ENCODE measurements around the gene TCHHL1. TPM values are rescaled to one million over a fixed set of nuclear protein-coding genes. Genes with fewer than 3 reads are reported as not detected.

Gene TCHHL1
- total RNA-seq = not detected in 2 replicates

GRCh38 chr1:152089014-152089674, at the start of gene TCHHL1:
TSS of gene TCHHL1 (minus strand) at chr1:152089064. CDS start at chr1:152088143, 921 bp downstream.

DNA sequence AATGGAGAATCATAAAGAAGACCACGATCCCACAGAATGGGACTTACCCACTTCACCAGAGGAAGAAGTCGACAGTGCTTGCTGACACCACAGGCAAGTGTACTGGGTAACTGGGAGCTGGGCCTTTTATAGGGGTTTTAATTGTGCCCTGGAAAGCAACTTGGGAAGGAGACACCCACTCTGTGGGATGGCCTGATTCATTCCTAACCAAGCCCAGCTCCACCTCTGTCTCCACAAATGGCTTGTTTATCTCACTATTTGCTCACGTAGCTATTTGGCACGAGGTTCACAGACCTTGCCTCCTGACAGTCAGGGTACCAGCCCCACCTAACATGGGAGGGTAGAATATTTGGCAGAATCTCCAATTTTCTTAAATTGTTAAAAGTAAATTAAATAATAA, 26.5 kb upstream of the TCHHL1 start, which contains the start of gene TCHH:
Gene TCHH, minus strand, starts transcription at position 101 of the 400 bp plus-strand sequence. CDS start 1,364 bp downstream, outside the sequence.

DNA sequence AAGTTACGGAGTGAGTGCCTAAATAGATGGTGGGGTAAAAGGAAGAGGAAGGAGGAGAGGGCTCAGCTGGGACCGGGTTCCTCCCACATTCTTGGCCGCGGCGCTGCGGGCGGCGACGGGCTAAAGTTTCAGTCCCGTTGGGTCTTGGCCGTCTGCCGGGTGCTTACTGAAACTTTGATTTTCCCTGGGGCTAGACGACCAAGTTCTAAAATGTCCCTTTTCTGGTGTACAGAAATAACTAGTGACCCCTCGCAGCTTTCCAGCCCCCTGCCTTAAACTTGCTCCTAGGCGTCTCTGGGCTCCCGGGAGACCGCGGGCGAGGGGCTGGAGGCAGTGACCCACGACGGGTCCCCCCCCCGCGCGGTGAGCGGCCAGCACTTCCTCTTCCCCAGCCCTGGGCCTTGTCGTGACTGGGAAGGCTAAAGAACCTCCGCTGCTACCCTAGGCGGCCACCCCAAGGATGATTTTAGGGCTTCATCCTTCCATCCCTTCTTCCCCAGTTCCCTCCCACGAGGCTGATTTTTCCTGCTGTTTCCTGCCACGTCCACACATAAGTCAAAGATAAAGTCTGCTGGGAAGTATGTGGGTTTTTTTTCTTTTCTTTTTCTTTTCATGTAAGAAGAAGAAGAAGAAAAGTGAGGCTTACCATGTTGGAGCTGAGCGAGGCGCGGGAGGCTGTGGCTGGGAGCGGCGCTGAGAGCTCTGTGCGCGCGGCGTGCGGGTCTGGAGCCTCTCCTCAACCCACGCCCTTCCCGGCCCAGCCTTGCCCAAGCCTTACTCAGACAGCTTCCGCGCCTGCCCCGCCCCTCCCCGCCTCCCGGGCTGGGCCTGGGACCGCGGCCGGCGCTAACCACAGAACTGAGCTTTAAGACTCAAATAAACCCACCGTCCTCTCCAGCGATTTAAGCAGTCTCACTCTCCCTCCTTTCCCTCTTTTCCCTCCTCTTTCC, 52.3 kb downstream of the TCHHL1 start, which contains the start of gene S100A11:
Gene S100A11, minus strand, starts transcription at position 738 of the 950 bp plus-strand sequence. Its CDS starts 89 bp downstream, at position 649.

Small RNA genes lying within 50 kb of the gene (small RNA-seq; reads per million reads assigned to genes)
- not detected for gene SPTLC1P4

Other genes starting within 250 kb of the TCHHL1 start
- gene C2CD4D, start 249.2 kb downstream of the TCHHL1 start, total RNA-seq = 0.07 TPM in 1 of 2 replicates, not detected in the other
- not detected in 2 replicates for gene THEM5, start 235.4 kb downstream of the TCHHL1 start, total RNA-seq
- 26.9 and 39.4 TPM in 2 replicates for gene THEM4, start 179.6 kb downstream of the TCHHL1 start, total RNA-seq
- gene S100A10, start 95.2 kb downstream of the TCHHL1 start, total RNA-seq = 234 and 247 TPM in 2 replicates
- gene S100A11, start 52.1 kb downstream of the TCHHL1 start, total RNA-seq = 109 and 145 TPM in 2 replicates
- under 0.01 TPM in 2 replicates for gene TCHH, start 26.4 kb upstream of the TCHHL1 start, total RNA-seq
- gene RPTN, start 70.2 kb upstream of the TCHHL1 start, total RNA-seq = not detected in 2 replicates
- not detected in 2 replicates for gene HRNR, start 135.1 kb upstream of the TCHHL1 start, total RNA-seq
- under 0.01 TPM in 1 of 2 replicates, not detected in the other for gene FLG, start 236.2 kb upstream of the TCHHL1 start, total RNA-seq

Data from thoracic aorta endothelial cell (primary cell).